ENCODE data around the gene ZCCHC14. TPM values are rescaled to one million over a fixed set of nuclear protein-coding genes. Genes with fewer than 3 reads are reported as not detected.

The ZCCHC14 gene
- total and polyA plus RNA-seq, 10 of the 15 experiments (the other 5 are each of a cell fraction or from before 2014, with no cell fraction given): 0.02 to 0.26 (median 0.05) TPM; not detected in 3

DNA sequence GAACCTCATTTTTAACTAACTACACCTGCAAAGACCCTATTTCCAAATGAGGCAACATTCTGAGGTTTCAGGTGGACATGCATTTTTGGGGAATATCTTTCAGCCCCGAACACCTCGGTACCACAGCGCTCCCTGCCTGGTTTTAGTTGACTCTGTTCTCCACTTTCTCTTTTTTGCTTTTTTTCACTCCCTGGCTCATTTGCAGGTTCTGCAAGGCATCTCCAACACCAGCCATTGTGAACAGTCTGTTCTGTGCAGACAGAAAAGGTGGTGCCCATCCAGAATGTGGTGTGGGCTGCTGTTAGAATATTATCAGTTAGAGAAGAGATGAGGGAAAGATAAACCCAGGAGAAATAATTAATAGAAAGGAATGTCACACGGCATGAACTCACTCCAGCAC is 32.5 kb upstream of the ZCCHC14 start:
- Histone ChIP-seq H3K79me2 (ENCODE audit: control insufficient read depth, insufficient read depth, low read length) (no peaks in the 10 kb centered on the region), H3K27me3 (replicated peaks in 1 of 2; ENCODE audit: control insufficient read depth in 2 of 2, insufficient read depth in 2 of 2, low read length in 1 of 2) (peaks cover 0 to 2% of the 10 kb centered on the region in 2 experiments; a peak in 2 of 4 replicates), H3K36me3 (ENCODE audit: control insufficient read depth in 2 of 2, insufficient read depth in 2 of 2, low read length in 1 of 2) (no peaks in the 10 kb centered on the region), H3K9me3 (replicated peaks; ENCODE audit: control insufficient read depth, insufficient read depth, low read length) (no peaks in the 10 kb centered on the region; the same call in 2 of the 3 replicates), H3K27ac (ENCODE audit: control insufficient read depth, insufficient read depth) (no peak overlapping the region), H3K4me2 (ENCODE audit: control insufficient read depth, insufficient read depth) (no peak overlapping the region), H2AFZ (ENCODE audit: control insufficient read depth, low read depth, low read length) (no peak overlapping the region), H3K4me3 (no peak overlapping the region), H4K20me1 (ENCODE audit: control insufficient read depth, insufficient read depth) (no peaks in the 10 kb centered on the region), H3K9ac (ENCODE audit: control insufficient read depth, insufficient read depth, low read length) (no peak overlapping the region), H3K4me1 (ENCODE audit: control insufficient read depth, insufficient read depth, low read length) (no peaks in the 10 kb centered on the region)
- ATAC-seq (no peak), FAIRE-seq (no peak), DNase-seq (ENCODE audit: low read depth, low spot score) (no peak)
- intact Hi-C loops (cut with micrococcal nuclease; ENCODE audit: unreplicated experiment) (no loop called here), in situ Hi-C loops (cut with MboI) (no loop called here)
- no peak for TF ChIP-seq ZNF217 (IDR thresholded peaks at IDR 0.05)
- no peak for TF ChIP-seq BRCA1 (IDR thresholded peaks at IDR 0.05; ENCODE audit: low read depth, low read length)
- no peak for TF ChIP-seq NFXL1 (IDR thresholded peaks at IDR 0.05; ENCODE audit: borderline replicate concordance)
- no peak for TF ChIP-seq FOXK2 (IDR thresholded peaks at IDR 0.05)
- no peak for TF ChIP-seq EP300 (IDR thresholded peaks at IDR 0.05; ENCODE audit: borderline replicate concordance in 1 of 2, control insufficient read depth in 1 of 2, low read depth in 2 of 2, low read length in 2 of 2)
- no peak for TF ChIP-seq SPI1 (IDR thresholded peaks at IDR 0.05; ENCODE audit: borderline replicate concordance, insufficient read depth, low read depth, low read length)
- no peak for TF ChIP-seq POLR2A (IDR thresholded peaks at IDR 0.05; ENCODE audit: low read depth, low read length)
- TF ChIP-seq EED (IDR thresholded peaks at IDR 0.05; ENCODE audit: low read depth): no peak
- no peak for TF ChIP-seq STAT3 (IDR thresholded peaks at IDR 0.05; ENCODE audit: low read depth, low read length)
- no peak for TF ChIP-seq RAD21 (IDR thresholded peaks at IDR 0.05; ENCODE audit: insufficient read depth, low read depth, low read length)
- no peak for TF ChIP-seq MYC (IDR thresholded peaks at IDR 0.05; ENCODE audit: insufficient read depth, insufficient read length, insufficient replicate concordance, low read length, severe bottlenecking)
- RAD21 ChIA-PET (ENCODE audit: unreplicated experiment): no interaction called here
- CTCF ChIA-PET: no interaction called here
- BruUV-seq (replicated peaks): no TSS peak
- POLR2A ChIA-PET: no interaction called here
- WGBS (ENCODE audit: insufficient coverage, insufficient replicate concordance, low lambda C conversion rate, missing lambda C conversion rate): 48% methylated on average over 4 of the region's 4 CpGs
- SMC1A ChIA-PET (ENCODE audit: uncharacterized antibody, unreplicated experiment): no interaction called here
